ENCODE data around the gene TUBGCP5.

TUBGCP5 gene

GRCh38 chr15:22979238-22980188 is 59.9 kb downstream of the TUBGCP5 start:
- FAIRE-seq (no peak), DNase-seq (ENCODE audit: insufficient read length, low spot score) (peak; percentile 33)

GRCh38 chr15:22978691-22979237 is 60.6 kb downstream of the TUBGCP5 start:
- FAIRE-seq: no peak
- DNase-seq (ENCODE audit: insufficient read length, low spot score): no peak

GRCh38 chr15:22974745-22975144 is 64.6 kb downstream of the TUBGCP5 start:
- FAIRE-seq (no peak), DNase-seq (ENCODE audit: insufficient read length, low spot score) (no peak)

GRCh38 chr15:22973987-22974386 is 65.4 kb downstream of the TUBGCP5 start:
- FAIRE-seq (no peak), DNase-seq (ENCODE audit: insufficient read length, low spot score) (no peak)

- no peak for DNase-seq (ENCODE audit: insufficient read length, low spot score)
Observed at GRCh38 chr15:22973286-22973685, 66.1 kb downstream of the TUBGCP5 start.

GRCh38 chr15:22969489-22969888 is 69.9 kb downstream of the TUBGCP5 start:
- FAIRE-seq: no peak
- no peak for DNase-seq (ENCODE audit: insufficient read length, low spot score)

More at GRCh38 chr15:22973286-22973685, 66.1 kb downstream of the TUBGCP5 start:
- FAIRE-seq: no peak

- FAIRE-seq (no peak), DNase-seq (ENCODE audit: insufficient read length, low spot score) (peak; percentile 31)
Observed at GRCh38 chr15:22968366-22968765, 71.0 kb downstream of the TUBGCP5 start.

- no peak for FAIRE-seq
- no peak for DNase-seq (ENCODE audit: insufficient read length, low spot score)
Observed at GRCh38 chr15:22967084-22967770, 72.1 kb downstream of the TUBGCP5 start.

GRCh38 chr15:22966321-22967083 is 72.9 kb downstream of the TUBGCP5 start:
- DNase-seq (ENCODE audit: insufficient read length, low spot score): no peak
- no peak for FAIRE-seq

GRCh38 chr15:22963641-22964040 is 75.7 kb downstream of the TUBGCP5 start:
- DNase-seq (ENCODE audit: insufficient read length, low spot score) (no peak), FAIRE-seq (no peak)

GRCh38 chr15:22962611-22963010 is 76.8 kb downstream of the TUBGCP5 start:
- DNase-seq (ENCODE audit: insufficient read length, low spot score): no peak
- FAIRE-seq: no peak

GRCh38 chr15:22961762-22962161 is 77.6 kb downstream of the TUBGCP5 start:
- FAIRE-seq (no peak), DNase-seq (ENCODE audit: insufficient read length, low spot score) (no peak)

- FAIRE-seq: no peak
- DNase-seq (ENCODE audit: insufficient read length, low spot score): no peak
Observed at GRCh38 chr15:22960556-22960955, 78.8 kb downstream of the TUBGCP5 start.

GRCh38 chr15:22960126-22960525 is 79.2 kb downstream of the TUBGCP5 start:
- FAIRE-seq (no peak), DNase-seq (ENCODE audit: insufficient read length, low spot score) (no peak)

GRCh38 chr15:22959321-22960101 is 79.9 kb downstream of the TUBGCP5 start:
- DNase-seq (ENCODE audit: insufficient read length, low spot score) (no peak), FAIRE-seq (no peak)

GRCh38 chr15:22958487-22959280 is 80.7 kb downstream of the TUBGCP5 start:
- FAIRE-seq: no peak
- no peak for DNase-seq (ENCODE audit: insufficient read length, low spot score)

- FAIRE-seq (no peak), DNase-seq (ENCODE audit: insufficient read length, low spot score) (no peak)
Observed at GRCh38 chr15:22956978-22957260, 82.5 kb downstream of the TUBGCP5 start.

- DNase-seq (ENCODE audit: insufficient read length, low spot score) (no peak), FAIRE-seq (no peak)
Observed at GRCh38 chr15:22956257-22956977, 83.0 kb downstream of the TUBGCP5 start.
